Esophagus mucosa (tissue), 1 donor: ENCODE measurements around the gene FTL. TPM values are rescaled to one million over a fixed set of nuclear protein-coding genes. Genes with fewer than 3 reads are reported as not detected.

Source experiments
- ATAC-seq: fragments of 200-7000 bp; cut with Tn5 transposase; one replicate; pipeline ENCODE4 v1.9.1; 2020
- total RNA-seq: library from RNA; stranded (reverse); gene quantifications from one replicate; pipeline ENCODE4 v1.2.4, GENCODE V29; 2023
- donor health status: DM: yes; HTN: yes; CAD: no.

The FTL gene
- total RNA-seq, 1 donor from 2014 or later: 417 TPM

DNA sequence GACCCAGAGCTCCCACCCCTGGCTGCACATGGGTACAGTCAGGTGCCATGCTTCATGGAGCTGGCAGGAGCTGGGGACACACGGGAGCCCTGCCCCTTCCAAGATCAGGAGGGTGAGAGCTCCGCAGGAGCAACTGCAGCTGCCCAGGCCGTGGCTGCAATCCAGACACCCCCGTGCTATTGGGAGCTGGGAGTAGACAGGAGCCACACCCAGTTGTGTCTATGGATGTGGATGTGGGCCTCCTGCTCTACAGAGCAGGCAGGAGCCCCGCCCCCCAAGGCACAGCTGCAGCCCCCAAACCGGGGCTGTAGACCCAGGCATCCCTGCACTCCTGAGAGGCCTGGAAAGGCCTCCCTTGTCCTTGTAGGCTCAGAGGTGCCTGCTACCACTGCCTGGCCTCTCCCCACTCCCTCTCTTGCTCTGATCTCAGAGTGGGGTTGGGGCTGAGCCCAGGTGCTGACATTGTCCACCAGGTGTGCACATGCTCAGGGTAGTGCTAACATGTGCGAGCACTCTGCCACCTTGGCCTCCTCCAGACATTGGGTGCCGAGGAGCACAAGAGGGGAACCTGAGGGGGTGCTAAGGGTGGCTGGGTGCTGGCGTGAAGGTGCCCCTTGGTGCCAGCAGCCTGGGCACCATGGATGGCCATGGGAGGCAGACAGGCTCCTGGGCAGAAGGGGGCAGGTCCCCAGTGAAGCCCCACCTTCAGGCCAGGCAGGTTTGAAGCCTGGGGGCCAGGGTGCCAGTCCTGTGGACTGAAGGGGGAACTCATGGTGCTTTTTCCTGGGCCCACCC is 18.4 kb upstream of the FTL start:
- peak; percentile 18 for ATAC-seq

- ATAC-seq: no peak
Measured at GRCh38 chr19:48947258-48947542, 17.9 kb upstream of the FTL start.

GRCh38 chr19:48950159-48950558 is 14.9 kb upstream of the FTL start:
- ATAC-seq: no peak

GRCh38 chr19:48950830-48951519 is 14.1 kb upstream of the FTL start:
- ATAC-seq: no peak

DNA sequence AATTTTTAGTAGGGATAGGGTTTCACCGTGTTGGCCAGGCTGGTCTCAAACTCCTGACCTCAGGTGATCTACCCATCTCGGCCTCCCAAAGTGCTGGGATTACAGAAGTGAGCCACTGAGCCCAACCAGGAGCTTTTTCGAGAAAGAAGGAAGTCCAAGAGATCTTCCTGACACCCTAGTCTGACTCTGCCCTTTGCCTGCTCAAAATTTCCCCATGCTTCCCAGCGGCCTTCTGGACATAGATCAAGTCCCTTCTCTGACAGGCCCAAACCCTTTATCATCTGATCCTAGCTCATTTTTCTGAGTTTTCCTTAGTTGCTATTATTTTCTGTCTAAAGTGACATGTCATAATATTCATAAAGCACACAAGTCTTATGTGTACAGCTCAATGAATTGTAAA is 12.0 kb upstream of the FTL start:
- no peak for ATAC-seq

- no peak for ATAC-seq
Measured at GRCh38 chr19:48953990-48954594, 11.0 kb upstream of the FTL start.

DNA sequence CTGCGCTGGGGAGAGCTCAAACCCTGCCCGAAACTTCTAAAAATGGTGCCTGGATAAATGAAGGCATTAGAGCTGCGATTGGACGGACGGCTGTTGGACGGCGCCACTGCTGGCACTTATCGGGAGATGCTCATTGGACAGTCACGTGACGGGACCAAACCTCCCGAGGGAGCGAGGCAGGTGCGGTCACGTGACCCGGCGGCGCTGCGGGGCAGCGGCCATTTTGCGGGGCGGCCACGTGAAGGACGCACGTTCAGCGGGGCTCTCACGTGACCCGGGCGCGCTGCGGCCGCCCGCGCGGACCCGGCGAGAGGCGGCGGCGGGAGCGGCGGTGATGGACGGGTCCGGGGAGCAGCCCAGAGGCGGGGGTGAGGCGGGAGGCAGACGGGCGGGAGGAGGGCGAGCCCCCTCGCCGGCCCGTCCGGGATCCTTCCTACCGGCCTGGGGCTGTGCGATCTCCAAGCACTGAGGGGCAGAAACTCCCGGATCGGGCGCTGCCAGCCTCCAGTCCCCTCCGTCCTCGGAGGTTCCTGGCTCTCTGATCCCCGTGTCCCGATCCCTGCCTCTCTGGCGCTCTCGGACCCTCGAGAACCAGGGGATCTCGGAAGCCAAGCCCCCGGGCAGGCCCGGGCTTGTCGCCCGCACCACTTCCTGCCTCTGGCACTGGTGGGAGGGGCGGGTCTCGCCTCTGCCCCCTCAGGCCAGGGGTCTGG is 10.4 kb upstream of the FTL start, which contains the start of gene BAX:
Gene BAX (plus strand): TSS at position 281 of the 713 bp plus-strand sequence. CDS start 54 bp downstream, at position 335.
- peak; percentile 88 for ATAC-seq

DNA sequence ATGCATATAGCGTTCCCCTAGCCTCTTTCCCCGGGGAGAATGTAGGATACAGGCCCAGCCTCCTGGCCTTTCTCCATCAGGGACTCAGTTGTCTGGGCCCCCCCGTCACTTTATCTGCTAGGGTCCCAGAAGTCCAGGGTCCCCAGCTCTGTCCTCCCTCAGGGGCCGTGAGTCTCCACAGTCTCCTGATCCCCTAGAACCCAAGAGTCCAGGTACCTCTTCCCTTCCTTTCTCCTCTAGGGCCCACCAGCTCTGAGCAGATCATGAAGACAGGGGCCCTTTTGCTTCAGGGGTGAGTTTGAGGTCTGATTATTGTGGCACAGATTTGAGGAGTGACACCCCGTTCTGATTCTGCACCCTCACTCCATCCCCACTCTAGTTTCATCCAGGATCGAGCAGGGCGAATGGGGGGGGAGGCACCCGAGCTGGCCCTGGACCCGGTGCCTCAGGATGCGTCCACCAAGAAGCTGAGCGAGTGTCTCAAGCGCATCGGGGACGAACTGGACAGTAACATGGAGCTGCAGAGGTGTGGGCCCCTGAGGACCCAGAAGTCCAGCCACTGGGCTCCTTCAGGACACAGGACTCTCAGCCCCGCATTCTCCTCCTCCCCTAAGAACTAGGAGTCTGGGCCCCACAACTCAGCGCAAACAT is 9.7 kb upstream of the FTL start:
- ATAC-seq: peak; percentile 1

DNA sequence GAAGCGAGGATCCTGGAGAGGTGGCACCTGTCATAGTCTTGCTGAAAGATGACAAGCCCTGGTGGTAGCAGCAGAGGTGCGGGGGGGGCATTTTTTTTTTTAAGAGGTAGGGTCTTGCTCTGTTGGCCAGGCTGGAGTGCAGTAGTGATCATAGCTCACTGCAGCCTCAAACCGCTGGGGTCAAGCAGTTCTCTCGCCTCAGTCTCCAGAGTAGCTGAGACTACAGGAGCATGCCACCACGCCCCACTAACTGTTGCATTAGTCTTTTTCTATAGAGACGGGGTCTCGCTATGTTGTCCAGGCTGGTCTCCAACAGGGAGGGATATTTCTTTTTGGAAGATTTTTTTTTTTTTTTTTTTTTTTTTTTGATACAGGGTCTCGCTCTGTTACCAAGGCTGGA is 7.1 kb upstream of the FTL start:
- no peak for ATAC-seq

DNA sequence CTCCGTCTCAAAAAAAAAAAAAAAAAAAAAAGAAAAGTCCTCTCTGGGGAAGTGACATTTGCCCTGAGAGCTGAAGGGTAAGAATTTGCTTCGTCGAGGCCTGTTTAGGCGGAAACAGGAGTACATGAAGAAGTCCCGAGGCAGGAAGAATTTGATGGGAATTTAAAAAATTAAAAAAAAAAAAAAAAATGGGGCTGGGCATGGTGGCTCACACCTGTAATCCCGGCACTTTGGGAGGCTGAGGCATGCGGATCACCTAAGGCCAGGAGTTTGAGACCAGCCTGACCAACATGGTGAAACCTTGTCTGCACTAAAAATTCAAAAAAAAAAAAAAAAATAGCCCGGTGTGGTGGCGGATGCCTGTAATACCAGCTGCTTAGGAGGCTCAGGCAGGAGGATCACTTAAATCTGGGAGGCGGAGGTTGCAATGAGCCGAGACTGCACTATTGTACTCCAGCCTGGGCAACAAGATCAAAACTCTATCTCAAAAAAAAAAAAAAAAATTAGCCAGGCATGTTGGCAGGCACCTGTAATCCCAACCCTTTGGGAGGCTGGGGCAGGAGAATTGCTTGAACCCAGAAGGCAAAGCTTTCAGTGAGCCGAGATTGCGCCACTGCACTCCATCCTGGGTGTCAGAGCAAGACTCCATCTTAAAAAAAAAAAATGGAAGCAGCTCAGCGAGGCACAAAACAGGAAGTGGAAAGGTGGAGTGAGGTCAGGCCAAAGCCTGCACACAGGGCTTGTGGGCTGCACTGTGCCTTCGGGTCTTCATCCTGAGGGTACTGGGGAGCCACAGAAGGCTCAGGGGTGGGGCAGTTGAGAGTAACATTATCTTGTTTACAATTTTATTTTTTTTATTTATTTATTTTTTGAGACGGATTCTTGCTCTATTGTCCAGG is 5.5 kb upstream of the FTL start:
- no peak for ATAC-seq

DNA sequence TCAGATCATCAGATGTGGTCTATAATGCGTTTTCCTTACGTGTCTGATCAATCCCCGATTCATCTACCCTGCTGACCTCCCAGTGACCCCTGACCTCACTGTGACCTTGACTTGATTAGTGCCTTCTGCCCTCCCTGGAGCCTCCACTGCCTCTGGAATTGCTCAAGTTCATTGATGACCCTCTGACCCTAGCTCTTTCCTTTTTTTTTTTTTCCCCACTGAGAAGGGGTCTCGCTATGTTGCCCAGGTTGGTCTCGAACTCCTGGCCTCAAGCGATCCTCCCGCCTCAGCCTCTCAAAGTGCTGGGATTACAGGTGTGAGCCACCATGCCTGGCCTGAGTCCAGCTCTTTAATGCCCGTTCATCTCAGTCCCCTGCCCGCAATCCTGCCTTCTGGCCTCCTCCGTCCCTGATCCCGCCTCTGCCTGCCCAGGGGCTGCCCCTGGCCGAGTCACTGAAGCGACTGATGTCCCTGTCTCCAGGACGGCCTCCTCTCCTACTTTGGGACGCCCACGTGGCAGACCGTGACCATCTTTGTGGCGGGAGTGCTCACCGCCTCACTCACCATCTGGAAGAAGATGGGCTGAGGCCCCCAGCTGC is 4.0 kb upstream of the FTL start:
- ATAC-seq: no peak

- no peak for ATAC-seq
Measured at GRCh38 chr19:48961673-48962028, 3.5 kb upstream of the FTL start.

DNA sequence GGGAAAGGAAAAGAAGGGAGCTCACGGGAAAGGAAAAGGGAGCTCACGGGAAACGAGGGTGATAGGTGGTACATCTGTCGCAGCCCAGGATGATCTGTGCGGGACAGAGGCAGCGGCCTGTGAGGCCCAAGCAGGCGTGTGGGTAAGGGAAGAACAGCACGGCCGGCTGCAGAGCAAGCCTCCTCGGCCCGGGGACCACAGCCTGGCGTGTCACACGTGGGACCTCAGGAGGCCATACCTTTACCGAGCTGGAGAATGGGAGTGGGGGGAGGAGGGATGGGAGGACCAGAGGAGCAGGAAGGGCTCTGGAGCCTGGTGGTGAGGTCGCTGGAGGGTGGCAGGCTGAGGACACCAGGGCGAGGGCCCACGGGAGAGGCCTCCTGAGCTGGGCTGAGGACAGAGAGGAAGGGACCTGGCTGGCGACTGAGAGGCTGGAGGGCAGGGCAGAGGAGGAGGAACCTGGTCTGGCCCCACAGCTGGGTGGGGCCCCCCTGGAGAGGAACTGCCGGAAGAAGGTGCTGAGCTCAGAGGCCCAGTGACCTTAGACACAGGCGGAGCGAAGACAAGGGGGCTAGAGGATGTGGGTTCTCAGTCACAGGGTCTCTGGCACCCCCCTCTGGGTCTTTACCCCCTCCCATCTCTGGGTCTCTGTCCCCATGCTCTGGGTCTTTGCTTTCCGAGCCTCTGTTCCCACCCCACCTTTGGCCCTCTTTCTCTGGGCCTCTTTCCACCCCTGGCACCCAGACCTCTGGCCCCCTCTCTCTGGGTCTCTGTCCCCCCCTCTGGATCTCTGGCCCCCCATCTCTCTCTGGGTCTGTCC is 2.9 kb upstream of the FTL start:
- peak; percentile 40 for ATAC-seq

DNA sequence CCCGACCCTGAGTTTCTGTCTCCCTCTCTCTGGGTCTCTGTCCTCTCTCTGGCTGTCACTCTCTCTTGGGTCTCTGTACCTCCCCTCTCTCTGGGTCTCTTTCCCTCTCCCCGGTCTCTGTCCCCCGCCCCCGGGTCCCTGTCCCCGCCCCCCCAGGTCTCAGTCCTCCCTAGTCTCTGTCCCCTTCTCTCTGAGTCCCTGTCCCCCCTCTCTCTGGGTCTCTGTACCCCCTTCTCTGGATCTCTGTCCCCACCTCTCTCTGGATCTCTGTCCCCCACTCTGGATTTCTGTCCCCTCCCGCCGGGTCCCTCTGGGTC is 2.3 kb upstream of the FTL start:
- ATAC-seq: no peak

DNA sequence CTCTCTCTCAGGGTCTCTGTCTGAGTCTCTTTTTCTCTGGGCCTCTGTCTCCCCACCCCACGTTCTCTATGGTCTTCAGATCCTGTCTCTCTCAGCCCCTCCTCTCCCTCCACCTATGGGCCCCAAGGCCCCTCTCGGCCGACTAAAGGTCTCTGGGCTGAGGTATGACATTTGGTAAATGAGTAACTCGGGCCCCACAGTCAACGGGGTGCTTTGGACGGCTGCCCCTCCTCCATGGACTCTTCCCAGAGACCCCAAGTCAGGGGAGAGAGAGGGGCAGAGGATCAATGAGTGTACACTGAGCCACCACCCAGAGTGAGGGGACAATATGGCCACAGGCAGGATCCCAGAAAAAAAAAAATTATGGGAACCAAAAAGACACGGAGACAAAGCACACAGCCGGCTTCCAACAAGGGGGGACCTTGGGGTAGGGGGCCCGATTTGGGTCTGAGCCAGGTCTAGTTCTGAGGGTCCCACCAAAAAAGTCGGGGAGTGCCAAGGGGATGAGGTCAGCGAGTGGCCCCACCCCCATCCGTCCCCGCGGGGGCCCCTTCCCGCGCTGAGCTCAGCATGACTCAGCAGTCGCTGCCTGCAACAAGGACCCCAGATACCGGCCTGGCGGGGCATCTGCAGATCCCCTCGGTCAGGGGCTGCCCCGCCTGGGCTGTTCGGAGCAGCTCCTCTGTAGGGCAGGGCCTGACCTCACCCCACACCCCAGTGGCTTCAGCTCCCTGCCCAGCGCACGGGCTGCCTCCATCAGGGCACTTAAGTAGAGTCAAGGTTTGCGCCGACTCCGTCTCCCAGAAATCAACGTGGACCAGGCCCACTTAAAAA is 1.5 kb upstream of the FTL start:
- peak; percentile 12 for ATAC-seq

DNA sequence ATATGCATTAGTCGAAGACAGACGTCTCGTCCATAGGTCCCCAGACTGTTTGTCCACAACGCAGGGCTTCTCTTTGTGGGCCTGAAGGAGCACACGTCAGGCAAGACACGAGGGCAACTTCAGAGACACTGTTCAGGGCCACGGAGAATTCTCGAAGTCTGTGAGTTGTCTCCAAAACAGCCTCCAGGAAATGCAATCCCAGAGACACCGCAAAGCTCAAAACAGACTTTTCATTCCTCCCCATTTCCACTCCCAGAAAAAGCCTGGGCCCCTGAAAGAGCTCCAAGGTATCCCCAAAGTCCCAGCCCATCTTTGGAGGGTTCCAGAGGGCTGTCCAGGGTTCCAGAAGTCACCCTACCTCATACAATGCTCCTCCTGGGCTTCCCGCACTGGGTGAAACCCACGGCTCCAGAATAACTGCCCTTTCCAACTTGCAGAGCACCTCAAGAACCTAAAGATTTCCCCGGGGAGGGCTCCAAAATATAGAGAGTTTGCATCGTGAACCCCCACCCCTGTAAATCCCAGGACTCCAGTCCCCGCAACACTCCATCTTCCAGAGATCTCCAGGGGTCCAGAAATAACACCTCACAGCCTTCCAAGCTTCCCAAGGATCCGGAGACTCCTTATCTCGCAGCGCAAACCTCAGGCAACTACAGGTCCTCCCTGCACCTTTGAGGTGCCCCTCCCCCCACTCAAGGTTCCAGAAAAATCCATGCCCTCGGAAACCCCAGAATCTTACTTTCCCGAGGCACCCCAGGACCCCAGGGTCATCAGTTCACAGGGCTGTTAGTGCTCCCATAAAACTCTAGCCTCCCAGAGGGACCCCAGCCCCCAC is 687 bp upstream of the FTL start:
- no peak for ATAC-seq

DNA sequence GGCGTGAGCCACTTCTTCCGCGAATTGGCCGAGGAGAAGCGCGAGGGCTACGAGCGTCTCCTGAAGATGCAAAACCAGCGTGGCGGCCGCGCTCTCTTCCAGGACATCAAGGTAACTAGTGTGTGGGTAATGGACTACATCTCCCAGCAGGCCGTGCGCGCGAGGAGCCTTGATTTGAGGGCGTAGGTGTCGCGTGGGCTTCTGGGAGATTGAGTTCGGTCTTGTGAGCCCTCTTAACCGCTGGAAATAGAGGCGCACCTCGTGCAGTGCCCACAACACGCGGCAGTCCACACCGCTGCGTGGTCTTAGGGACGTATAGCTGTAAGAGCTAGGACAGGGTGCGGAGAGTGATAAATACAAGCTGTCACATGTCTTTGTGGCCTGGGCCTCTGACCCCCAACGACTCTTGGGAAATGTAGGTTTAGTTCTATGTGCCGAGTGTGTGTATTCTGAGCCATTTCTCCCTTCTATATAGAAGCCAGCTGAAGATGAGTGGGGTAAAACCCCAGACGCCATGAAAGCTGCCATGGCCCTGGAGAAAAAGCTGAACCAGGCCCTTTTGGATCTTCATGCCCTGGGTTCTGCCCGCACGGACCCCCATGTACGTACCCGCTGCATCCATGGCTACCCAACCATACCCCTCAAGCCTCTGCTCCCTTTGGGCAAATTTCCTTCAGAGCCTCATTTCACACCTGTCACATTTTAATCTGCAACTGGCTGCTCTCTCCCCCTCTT is 864 bp downstream of the FTL start:
- peak; percentile 68 for ATAC-seq
